ENCODE results near the gene HOXB1. TPM values are rescaled to one million over a fixed set of nuclear protein-coding genes. Genes with fewer than 3 reads are reported as not detected.

HOXB1 gene
- total and polyA plus RNA-seq, 2 of the 8 experiments (the other 6 are each of a cell fraction or from before 2014, with no cell fraction given) = not detected

- TF ChIP-seq ATF3 (IDR thresholded peaks at IDR 0.05; ENCODE audit: insufficient read depth, low read depth, low read length) (no peak), CBX8 (IDR thresholded peaks at IDR 0.05; ENCODE audit: borderline replicate concordance, low read depth, low read length) (no peak), TCF12 (IDR thresholded peaks at IDR 0.05; ENCODE audit: low read depth, low read length) (no peak)
Measured at GRCh38 chr17:48497103-48497502, 33.7 kb downstream of the HOXB1 start (continued).
